SK-N-SH (cell line): ENCODE measurements around the gene ZNF503. TPM values are rescaled to one million over a fixed set of nuclear protein-coding genes. Genes with fewer than 3 reads are reported as not detected.

Experiments
- CTCF ChIA-PET: fragments of 300-600, 350-600 bp; formaldehyde crosslinking; extraction: SDS; loops from one replicate; lab custom pipeline; 2021; lab: Yijun Ruan, JAX
- POLR2A ChIA-PET: fragments of 350-600 bp; sonication (Branson Sonifier 250); formaldehyde crosslinking; extraction: SDS; loops from one replicate; lab custom pipeline; 2020; ENCODE audit warnings: antibody characterized with exemption, inconsistent platforms; lab: Yijun Ruan, JAX
- DNase-seq: peaks from one replicate; pipeline ENCODE4 v3.0.0; 2012
- H2AFZ ChIP-seq: fragments of 200-600 bp; sonication (generic); 2 replicates; pipeline ENCODE4 v1.8.1; 2016; ENCODE audit warnings: antibody characterized with exemption, mild to moderate bottlenecking, low read depth
- H3F3A ChIP-seq: fragments of 200-600 bp; sonication (generic); replicated peaks from 2 replicates; pipeline ENCODE3; 2016; ENCODE audit warnings: antibody characterized with exemption, mild to moderate bottlenecking; ENCODE audit not compliant: insufficient read depth
- H3K27ac ChIP-seq, 2 experiments: fragments of 200-500 bp in 1 of 2; fragments of 200-600 bp in 1 of 2; sonication (Bioruptor generic) in 1 of 2; sonication (generic), shearing (Covaris generic) in 1 of 2; 2 replicates each; pipeline versions ENCODE4 v1.5.1 to v1.6.1; 2014 to 2016; ENCODE audit warnings: low read depth in 2 of 2, inconsistent platforms in 1 of 2, low read length in 1 of 2, mild to moderate bottlenecking in 1 of 2, mixed read lengths in 1 of 2
- H3K27me3 ChIP-seq: fragments of 200-600 bp; sonication (generic), shearing (Covaris generic); 2 replicates; pipeline ENCODE4 v1.6.1; 2016; ENCODE audit warnings: mixed run types; ENCODE audit not compliant: insufficient read depth
- H3K36me3 ChIP-seq, 2 experiments: fragments of 200-500 bp in 1 of 2; fragments of 200-600 bp in 1 of 2; sonication (Bioruptor generic) in 1 of 2; sonication (generic) in 1 of 2; replicated peaks in 1 of 2; 2 replicates each; pipeline versions ENCODE3 to v1.5.1; 2014 to 2016; ENCODE audit warnings: low read length in 1 of 2, mild to moderate bottlenecking in 1 of 2; ENCODE audit not compliant: insufficient read depth in 2 of 2, control insufficient read depth in 1 of 2
- H3K4me1 ChIP-seq, 2 experiments: fragments of 200-500 bp in 1 of 2; fragments of 200-600 bp in 1 of 2; sonication (Bioruptor generic) in 1 of 2; sonication (generic), shearing (Covaris generic) in 1 of 2; 2 replicates each; pipeline versions ENCODE4 v1.5.1 to v1.6.1; 2014 to 2016; ENCODE audit warnings: low read depth in 1 of 2, low read length in 1 of 2, mixed run types in 1 of 2; ENCODE audit not compliant: insufficient read depth in 2 of 2, control insufficient read depth in 1 of 2
- H3K4me2 ChIP-seq: fragments of 200-600 bp; sonication (generic), shearing (Covaris generic); 2 replicates; pipeline ENCODE4 v1.6.1; 2017; ENCODE audit warnings: mixed run types
- H3K4me3 ChIP-seq, 2 experiments: fragments of 200-500 bp in 1 of 2; fragments of 200-600 bp in 1 of 2; sonication (Bioruptor generic) in 1 of 2; sonication (generic), shearing (Covaris generic) in 1 of 2; 2 replicates each; pipeline versions ENCODE4 v1.5.1 to v1.8.1; 2014 to 2016; ENCODE audit warnings: low read depth in 2 of 2, inconsistent platforms in 1 of 2, low read length in 1 of 2, mild to moderate bottlenecking in 1 of 2, mixed read lengths in 1 of 2, moderate library complexity in 1 of 2
- H3K79me2 ChIP-seq: fragments of 200-600 bp; sonication (generic); 2 replicates; pipeline ENCODE4 v1.8.1; 2017; ENCODE audit warnings: mild to moderate bottlenecking; ENCODE audit not compliant: insufficient read depth
- H3K9ac ChIP-seq: fragments of 200-600 bp; sonication (generic); 2 replicates; pipeline ENCODE4 v1.6.1; 2017; ENCODE audit warnings: mixed run types
- H3K9me2 ChIP-seq: fragments of 200-600 bp; sonication (generic); 2 replicates; pipeline ENCODE4 v1.6.1; 2017; ENCODE audit warnings: mixed run types
- H3K9me3 ChIP-seq: fragments of 200-600 bp; sonication (generic); 2 replicates; pipeline ENCODE4 v1.6.1; 2017; ENCODE audit warnings: mixed run types, mild to moderate bottlenecking, moderate library complexity
- H4K20me1 ChIP-seq: fragments of 200-600 bp; sonication (generic); 2 replicates; pipeline ENCODE4 v1.6.1; 2017; ENCODE audit warnings: mild to moderate bottlenecking, mixed run types; ENCODE audit not compliant: insufficient read depth
- CTCF ChIP-seq: fragments of 200-600 bp; sonication (generic); IDR thresholded peaks from 2 replicates; pipeline ENCODE4 v1.6.1; 2017; ENCODE audit warnings: antibody characterized with exemption, mild to moderate bottlenecking, moderate library complexity
- ELF1 ChIP-seq: IDR thresholded peaks from 2 replicates; pipeline ENCODE4 v1.4.0; 2012
- EP300 ChIP-seq, 2 experiments: IDR thresholded peaks; 2 replicates each; pipeline versions ENCODE4 v1.4.0 to v1.6.1; 2012; ENCODE audit warnings: borderline replicate concordance in 1 of 2, low read depth in 1 of 2, low read length in 1 of 2
- EZH2phosphoT487 ChIP-seq: fragments of 200-600 bp; sonication (generic); IDR thresholded peaks from 2 replicates; pipeline ENCODE4 v1.6.1; 2017; ENCODE audit warnings: low read depth, mixed run types, mild to moderate bottlenecking, antibody characterized with exemption, moderate library complexity, borderline replicate concordance
- FOSL2 ChIP-seq: IDR thresholded peaks from 2 replicates; pipeline ENCODE4 v1.4.0; 2012; ENCODE audit warnings: low read depth, mild to moderate bottlenecking, moderate library complexity, borderline replicate concordance
- FOXJ3 ChIP-seq: sonication (generic); formaldehyde crosslinking; IDR thresholded peaks from 2 replicates; pipeline ENCODE4 v1.5.1; 2020; ENCODE audit warnings: mild to moderate bottlenecking, missing genetic modification reagents
- GABPA ChIP-seq: IDR thresholded peaks from 2 replicates; pipeline ENCODE4 v1.4.0; 2012; ENCODE audit warnings: low read depth, mild to moderate bottlenecking
- GATA2 ChIP-seq: sonication (generic); formaldehyde crosslinking; IDR thresholded peaks from 2 replicates; pipeline ENCODE4 v1.5.0; 2020; ENCODE audit warnings: mild to moderate bottlenecking, missing genetic modification reagents
- IRF3 ChIP-seq: fragments of 150-350 bp; IDR thresholded peaks from 2 replicates; pipeline ENCODE4 v1.6.1; 2016; ENCODE audit warnings: mild to moderate bottlenecking, low read depth, low read length
- JUND ChIP-seq: IDR thresholded peaks from 2 replicates; pipeline ENCODE4 v1.4.0; 2012
- MAX ChIP-seq: IDR thresholded peaks from 2 replicates; pipeline ENCODE4 v1.4.0; 2012; ENCODE audit warnings: low read depth
- MEF2A ChIP-seq: IDR thresholded peaks from 2 replicates; pipeline ENCODE4 v1.4.0; 2012; ENCODE audit warnings: low read depth, borderline replicate concordance
- NFIC ChIP-seq: IDR thresholded peaks from 2 replicates; pipeline ENCODE4 v1.4.0; 2012; ENCODE audit warnings: borderline replicate concordance
- REST ChIP-seq: IDR thresholded peaks from 2 replicates; pipeline ENCODE4 v1.6.1; 2012; ENCODE audit warnings: mild to moderate bottlenecking, low read depth, low read length, moderate library complexity
- RFX5 ChIP-seq: IDR thresholded peaks from 2 replicates; pipeline ENCODE4 v1.6.1; 2012; ENCODE audit warnings: mild to moderate bottlenecking, improper control_type of control experiment, low read length
- SMC3 ChIP-seq: IDR thresholded peaks from 2 replicates; pipeline ENCODE4 v1.6.1; 2012; ENCODE audit warnings: low read depth, low read length, improper control_type of control experiment
- TAF1 ChIP-seq: IDR thresholded peaks from 2 replicates; pipeline ENCODE4 v1.6.1; 2012; ENCODE audit warnings: low read depth, mild to moderate bottlenecking, low read length, moderate library complexity, borderline replicate concordance
- TCF12 ChIP-seq: IDR thresholded peaks from 2 replicates; pipeline ENCODE4 v1.4.0; 2012
- TEAD4 ChIP-seq: IDR thresholded peaks from 2 replicates; pipeline ENCODE4 v1.4.0; 2012; ENCODE audit warnings: mild to moderate bottlenecking, borderline replicate concordance; ENCODE audit not compliant: insufficient read depth
- YY1 ChIP-seq: IDR thresholded peaks from 2 replicates; pipeline ENCODE4 v1.4.0; 2012; ENCODE audit warnings: low read depth, mild to moderate bottlenecking
- ZBTB33 ChIP-seq: IDR thresholded peaks from 2 replicates; pipeline ENCODE4 v1.4.0; 2012; ENCODE audit warnings: low read depth, borderline replicate concordance
- whole genome bisulfite sequencing: methylation state at CpG from one replicate; pipeline ENCODE4 v1.1.6; 2017; ENCODE audit warnings: low lambda C conversion rate; 5-methylcytosine and 5-hydroxymethylcytosine counted together
- polyA plus RNA-seq, 3 experiments: library from polyadenylated mRNA; depleted of rRNA; stranded (reverse); fragments of >200 nt; gene quantifications; 2 replicates each; pipeline ENCODE4 v1.2.3, GENCODE V29; 2012

Gene ZNF503
- 4.5 and 5.9 TPM in 2 replicates for polyA plus RNA-seq (2012; rRNA removed)
- 6.5 and 10.6 TPM in 2 replicates for polyA plus RNA-seq (2012; cell fraction: cytosol; rRNA removed)
- polyA plus RNA-seq (2012; cell fraction: nucleus; rRNA removed): 18.3 and 26.9 TPM in 2 replicates

- Histone ChIP-seq H3K4me3 (peak within 1 kb of the TSS; percentile 82 to 96), H3K79me2 (peaks cover 60% of the 10 kb centered on the region), H3K4me2 (peak within 1 kb of the TSS; percentile 93), H3K9ac (peak within 1 kb of the TSS; percentile 88), H2AFZ (peak within 1 kb of the TSS; percentile 99), H4K20me1 (peaks cover 33% of the 10 kb centered on the region), H3K27me3 (no peaks in the 10 kb centered on the region), H3K9me2 (no peaks in the 10 kb centered on the region), H3K27ac (peak within 1 kb of the TSS; percentile 93 to 98), H3F3A (peaks cover 12% of the 10 kb centered on the region), H3K36me3 (peaks cover 15 to 25% of the 10 kb centered on the region in 2 experiments), H3K4me1 (peaks cover 0 to 20% of the 10 kb centered on the region in 2 experiments; a peak in 2 of 4 replicates), H3K9me3 (no peaks in the 10 kb centered on the region)
- CTCF ChIA-PET: interaction anchor here (0.7 to 4.2 kb wide), 15 partner anchors 106 to 1582 kb away, joined by 3 to 26 read pairs (median 5); partner anchors contain the start of gene COMTD1
- WGBS: 2% methylated on average over 49 of the region's 88 CpGs
- POLR2A ChIA-PET: interaction anchor here (0.6 to 3.1 kb wide), 25 partner anchors 11 to 1709 kb away, joined by 3 to 18 read pairs (median 4); partner anchors contain the start of gene VDAC2
- peak; percentile 95 for DNase-seq
- TF ChIP-seq EZH2phosphoT487: no peak
- 0 out of 2 replicates have a peak, but pooled peaks have one; percentile 17 for TF ChIP-seq SMC3
- TF ChIP-seq MEF2A: peak; percentile 7; the same call in 1 of the 2 replicates
- 0 out of 2 replicates have a peak, but pooled peaks have one; percentile 22 for TF ChIP-seq YY1
- peak; percentile 46; the same call in 1 of the 2 replicates for TF ChIP-seq RFX5
- TF ChIP-seq TCF12: peak; percentile 27
- TF ChIP-seq JUND: no peak; the same call in 1 of the 2 replicates
- TF ChIP-seq FOXJ3 (CRISPR knock-in tag): no peak
- TF ChIP-seq IRF3: 0 out of 2 replicates have a peak, but pooled peaks have one; percentile 26
- TF ChIP-seq FOSL2: 0 out of 2 replicates have a peak, but pooled peaks have one; percentile 6
- TF ChIP-seq TEAD4: 0 out of 2 replicates have a peak, but pooled peaks have one; percentile 15
- 0 out of 2 replicates have a peak, but pooled peaks have one; percentile 14 for TF ChIP-seq CTCF
- TF ChIP-seq NFIC: no peak
- peak; percentile 98 for TF ChIP-seq TAF1
- TF ChIP-seq REST: peak; percentile 27; the same call in 1 of the 2 replicates
- peak in 1 of 2 experiments; percentile 34; a peak in 2 of 4 replicates for TF ChIP-seq EP300 (IDR thresholded peaks at IDR 0.05; ENCODE audit: borderline replicate concordance in 1 of 2, low read depth in 1 of 2, low read length in 1 of 2)
- TF ChIP-seq GABPA: peak; percentile 62
- TF ChIP-seq GATA2 (CRISPR knock-in tag): no peak
- TF ChIP-seq ZBTB33: no peak; the same call in 1 of the 2 replicates
- peak; percentile 79 for TF ChIP-seq MAX
- TF ChIP-seq ELF1: peak; percentile 33; the same call in 1 of the 2 replicates
Measured at GRCh38 chr10:75401569-75402485, at the start of gene ZNF503. Gene ZNF503, minus strand, starts transcription at chr10:75401764. Its CDS starts 345 bp downstream, at chr10:75401419.
